SK-N-SH treated with all-trans-retinoic acid at 6 μM for 48 hours (cell line): ENCODE measurements around the gene XAB2.

ENCODE experiments used
- ARNTL ChIP-seq: fragments of 450-650 bp; formaldehyde crosslinking; IDR thresholded peaks from 2 replicates; pipeline ENCODE4 v1.5.0; 2020; ENCODE audit warnings: low read depth, mild to moderate bottlenecking, moderate library complexity, borderline replicate concordance
- ESRRG ChIP-seq: fragments of 250-450 bp; sonication (Bioruptor Pico); IDR thresholded peaks from 2 replicates; pipeline ENCODE4 v1.6.1; 2021; ENCODE audit warnings: mild to moderate bottlenecking
- OSR1 ChIP-seq: fragments of 250-450 bp; sonication (Bioruptor Pico); IDR thresholded peaks from 2 replicates; pipeline ENCODE4 v1.8.0; 2022; ENCODE audit warnings: moderate library complexity, mild to moderate bottlenecking, inconsistent platforms
- SNAI2 ChIP-seq: fragments of 250-450 bp; sonication (Bioruptor Pico); IDR thresholded peaks from 2 replicates; pipeline ENCODE4 v1.5.0; 2020; ENCODE audit warnings: mild to moderate bottlenecking, moderate library complexity
- TOX ChIP-seq: fragments of 250-450 bp; sonication (Bioruptor Pico); IDR thresholded peaks from 2 replicates; pipeline ENCODE4 v1.8.0; 2021; ENCODE audit warnings: mild to moderate bottlenecking, moderate library complexity, borderline replicate concordance
- ZC3H10 ChIP-seq: fragments of 250-450 bp; sonication (Bioruptor Pico); IDR thresholded peaks from 2 replicates; pipeline ENCODE4 v1.5.1; 2021; ENCODE audit warnings: mild to moderate bottlenecking, moderate library complexity
- TF ChIP-seq, protein P1 (sequence below): fragments of 250-450 bp; sonication (Bioruptor Pico); IDR thresholded peaks from 2 replicates; pipeline ENCODE4 v1.5.1; 2021; ENCODE audit warnings: mild to moderate bottlenecking, moderate library complexity

DNA sequence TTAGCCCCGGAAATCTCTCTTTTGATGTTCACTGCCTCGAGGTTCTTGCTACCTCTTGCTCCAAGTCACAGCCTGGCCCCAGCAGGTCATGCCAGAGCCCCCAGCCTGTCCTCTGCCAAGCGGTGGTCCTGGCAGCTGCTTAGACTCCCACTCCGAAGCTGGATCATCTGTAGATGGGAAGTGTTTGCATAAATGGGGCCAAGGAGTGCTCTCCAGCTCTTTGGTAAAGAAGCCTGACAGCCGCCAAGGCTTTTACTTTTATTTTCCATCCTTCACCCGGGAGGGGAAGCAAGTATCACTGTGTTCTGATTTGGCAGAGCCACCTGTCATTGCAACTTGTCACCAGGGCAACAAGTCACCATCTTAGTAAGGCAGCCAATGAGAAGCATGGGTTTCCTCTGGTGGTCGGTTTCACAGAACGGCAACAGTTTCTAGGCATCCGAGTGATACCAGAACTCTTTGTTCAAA, 28.9 kb upstream of the XAB2 start:
- TF ChIP-seq ARNTL (CRISPR knock-in tag) (no peak), ZC3H10 (no peak), SNAI2 (no peak), TOX (CRISPR knock-in tag) (no peak), OSR1 (CRISPR knock-in tag) (no peak), ESRRG (no peak)
- TF ChIP-seq, protein P1, sequence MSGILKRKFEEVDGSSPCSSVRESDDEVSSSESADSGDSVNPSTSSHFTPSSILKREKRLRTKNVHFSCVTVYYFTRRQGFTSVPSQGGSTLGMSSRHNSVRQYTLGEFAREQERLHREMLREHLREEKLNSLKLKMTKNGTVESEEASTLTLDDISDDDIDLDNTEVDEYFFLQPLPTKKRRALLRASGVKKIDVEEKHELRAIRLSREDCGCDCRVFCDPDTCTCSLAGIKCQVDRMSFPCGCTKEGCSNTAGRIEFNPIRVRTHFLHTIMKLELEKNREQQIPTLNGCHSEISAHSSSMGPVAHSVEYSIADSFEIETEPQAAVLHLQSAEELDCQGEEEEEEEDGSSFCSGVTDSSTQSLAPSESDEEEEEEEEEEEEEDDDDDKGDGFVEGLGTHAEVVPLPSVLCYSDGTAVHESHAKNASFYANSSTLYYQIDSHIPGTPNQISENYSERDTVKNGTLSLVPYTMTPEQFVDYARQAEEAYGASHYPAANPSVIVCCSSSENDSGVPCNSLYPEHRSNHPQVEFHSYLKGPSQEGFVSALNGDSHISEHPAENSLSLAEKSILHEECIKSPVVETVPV (CRISPR knock-in tag) = no peak
